ENCODE data around the gene FAM227A. TPM values are rescaled to one million over a fixed set of nuclear protein-coding genes. Genes with fewer than 3 reads are reported as not detected.

The FAM227A gene
- 0.26 and 0.38 TPM in 2 replicates for total RNA-seq

- DNase-seq (ENCODE audit: low read depth in 2 of 2), result peak; percentile 84 to 91
Measured at GRCh38 chr22:38656256-38657044, at the start of gene FAM227A, which contains the start of gene CBY1. Gene FAM227A, minus strand, starts transcription at chr22:38656392. Its CDS starts 6,224 bp downstream, at chr22:38650168. Gene CBY1, plus strand, starts transcription at chr22:38656638. Its CDS starts 11,417 bp downstream, at chr22:38668055.

- DNase-seq (ENCODE audit: low read depth in 2 of 2), result peak; percentile 100
Measured at GRCh38 chr22:38705235-38706100, 49.3 kb upstream of the FAM227A start, which contains the start of gene GTPBP1. Gene GTPBP1, plus strand, starts transcription at chr22:38705944. Its CDS starts 12 bp downstream, at chr22:38705956.

- no peak for DNase-seq (ENCODE audit: low read depth in 2 of 2)
Measured at GRCh38 chr22:38704654-38705234, 48.6 kb upstream of the FAM227A start.

GRCh38 chr22:38700789-38701628 is 44.8 kb upstream of the FAM227A start, which contains the start of gene JOSD1:
Gene JOSD1, minus strand, starts transcription at chr22:38700943. Its CDS starts 956 bp downstream, at chr22:38699987.
- peak; percentile 89 to 94 for DNase-seq (ENCODE audit: low read depth in 2 of 2)

GRCh38 chr22:38700270-38700788 is 44.1 kb upstream of the FAM227A start:
- peak in 1 of 2 donors; percentile 29 for DNase-seq (ENCODE audit: low read depth in 2 of 2)

GRCh38 chr22:38699784-38700183 is 43.6 kb upstream of the FAM227A start:
- peak in 1 of 2 donors; percentile 25 for DNase-seq (ENCODE audit: low read depth in 2 of 2)

GRCh38 chr22:38699143-38699542 is 43.0 kb upstream of the FAM227A start:
- no peak for DNase-seq (ENCODE audit: low read depth in 2 of 2)

GRCh38 chr22:38698407-38699094 is 42.4 kb upstream of the FAM227A start:
- DNase-seq (ENCODE audit: low read depth in 2 of 2), result no peak

GRCh38 chr22:38697425-38698089 is 41.4 kb upstream of the FAM227A start:
- DNase-seq (ENCODE audit: low read depth in 2 of 2), result peak in 1 of 2 donors; percentile 55

GRCh38 chr22:38696606-38697424 is 40.6 kb upstream of the FAM227A start:
- peak; percentile 89 to 95 for DNase-seq (ENCODE audit: low read depth in 2 of 2)

- DNase-seq (ENCODE audit: low read depth in 2 of 2), result peak in 1 of 2 donors; percentile 36
Measured at GRCh38 chr22:38694940-38695339, 38.7 kb upstream of the FAM227A start.

- peak in 1 of 2 donors; percentile 26 for DNase-seq (ENCODE audit: low read depth in 2 of 2)
Measured at GRCh38 chr22:38694049-38694448, 37.9 kb upstream of the FAM227A start.

GRCh38 chr22:38689651-38690050 is 33.5 kb upstream of the FAM227A start:
- DNase-seq (ENCODE audit: low read depth in 2 of 2), result no peak

GRCh38 chr22:38685761-38686160 is 29.6 kb upstream of the FAM227A start:
- no peak for DNase-seq (ENCODE audit: low read depth in 2 of 2)

GRCh38 chr22:38684895-38685294 is 28.7 kb upstream of the FAM227A start:
- DNase-seq (ENCODE audit: low read depth in 2 of 2), result no peak

GRCh38 chr22:38681582-38682335 is 25.6 kb upstream of the FAM227A start, which contains the start of gene TOMM22:
Gene TOMM22, plus strand, starts transcription at chr22:38681957. Its CDS starts 22 bp downstream, at chr22:38681979.
- DNase-seq (ENCODE audit: low read depth in 2 of 2), result peak; percentile 70 to 90

GRCh38 chr22:38675833-38676232 is 19.6 kb upstream of the FAM227A start:
- DNase-seq (ENCODE audit: low read depth in 2 of 2), result no peak

Measured in dermis microvascular lymphatic vessel endothelial cell (primary cell).